ENCODE measurements around the gene CXorf49B.
"Not testable (repeated sequence)": the region's sequence is repeated elsewhere in the genome, so short reads cannot be mapped to it uniquely, and the experiment has no call there.

GRCh38 chrX:71714064-71714463, 49.1 kb upstream of the CXorf49B start:
- TF ChIP-seq CTCF (conservative IDR thresholded peaks at IDR 0.05); ZFX (IDR thresholded peaks at IDR 0.05): not testable (repeated sequence)
